K562 (cell line): ENCODE measurements around the gene FGF12. TPM values are rescaled to one million over a fixed set of nuclear protein-coding genes. Genes with fewer than 3 reads are reported as not detected.

ENCODE experiments used
- ATAC-seq: fragments of 200-7000 bp; cut with Tn5 transposase; 3 replicates; pipeline ENCODE4 v1.9.1; 2020; ENCODE audit warnings: moderate library complexity
- BruUV-seq: library from RNA; stranded (reverse); fragments of 400-500 nt; replicated peaks from 2 replicates; lab custom pipeline; 2021; lab: Mats Ljungman, UMichigan
- CTCF ChIA-PET: fragments of 300-600 bp; formaldehyde crosslinking; extraction: SDS; loops from one replicate; lab custom pipeline; 2021; ENCODE audit warnings: low intra/inter-chr PET ratio; lab: Yijun Ruan, JAX
- POLR2A ChIA-PET: fragments of 300-600, 350-650 bp; sonication (Branson Sonifier 250); formaldehyde crosslinking; extraction: SDS; loops from one replicate; lab custom pipeline; 2021; ENCODE audit warnings: antibody characterized with exemption, inconsistent platforms; lab: Yijun Ruan, JAX
- DNase-seq, 4 experiments: peaks; one replicate each; pipeline versions ENCODE4 v3.0.0 to v3.0.0-alpha.2; 2011 to 2018; ENCODE audit warnings: low spot score in 3 of 4, mixed read lengths in 3 of 4; ENCODE audit errors: extremely low read depth in 1 of 4
- FAIRE-seq: peaks from 2 replicates; lab custom pipeline; 2011; peaks lifted over from hg19 to GRCh38; lab: Jason Lieb, UNC
- H2AFZ ChIP-seq: 2 replicates; pipeline ENCODE4 v1.6.0; 2011; ENCODE audit warnings: low read depth, low read length, control low read depth, inconsistent platforms
- H3K27ac ChIP-seq: fragments of 200-600 bp; 3 replicates; pipeline ENCODE4 v1.8.0; 2011; ENCODE audit warnings: low read depth, mild to moderate bottlenecking, control low read depth, inconsistent platforms, low read length, moderate library complexity, mixed read lengths; ENCODE audit errors: extremely low read depth
- H3K27me3 ChIP-seq, 2 experiments: fragments of 300-600 bp in 1 of 2; 2 replicates in 1 of 2; 3 replicates in 1 of 2; pipeline versions ENCODE4 v1.6.0 to v1.8.0; 2011; ENCODE audit warnings: inconsistent platforms in 2 of 2, low read length in 2 of 2, mild to moderate bottlenecking in 1 of 2, mixed read lengths in 1 of 2, moderate library complexity in 1 of 2; ENCODE audit not compliant: control insufficient read depth in 2 of 2, insufficient read depth in 2 of 2
- H3K36me3 ChIP-seq: fragments of 300-600 bp; 3 replicates; pipeline ENCODE4 v1.8.0; 2011; ENCODE audit warnings: mild to moderate bottlenecking, low read length, inconsistent platforms; ENCODE audit not compliant: control insufficient read depth, insufficient read depth
- H3K4me1 ChIP-seq, 2 experiments: fragments of 200-600 bp in 1 of 2; replicated peaks in 1 of 2; 2 replicates in 1 of 2; 3 replicates in 1 of 2; pipeline versions ENCODE4 v1.5.1 to v1.8.0; 2011; ENCODE audit warnings: inconsistent platforms in 2 of 2, low read length in 2 of 2, mild to moderate bottlenecking in 1 of 2, mixed read lengths in 1 of 2, moderate library complexity in 1 of 2; ENCODE audit not compliant: control insufficient read depth in 2 of 2, insufficient read depth in 2 of 2
- H3K4me2 ChIP-seq: 2 replicates; pipeline ENCODE4 v1.6.1; 2011; ENCODE audit warnings: low read length, control low read depth, inconsistent platforms, mixed read lengths; ENCODE audit not compliant: insufficient read depth
- H3K4me3 ChIP-seq: fragments of 200-600 bp; sonication (generic), shearing (Covaris generic); 2 replicates; pipeline ENCODE4 v1.5.1; 2016; ENCODE audit warnings: control low read depth, inconsistent platforms
- H3K79me2 ChIP-seq: fragments of 200-600 bp; 3 replicates; pipeline ENCODE4 v1.8.0; 2011; ENCODE audit warnings: low read length, inconsistent platforms; ENCODE audit not compliant: control insufficient read depth, insufficient read depth
- H3K9ac ChIP-seq, 2 experiments: 2 replicates each; pipeline versions ENCODE4 v1.6.0 to v1.6.1; 2011; ENCODE audit warnings: low read depth in 2 of 2, low read length in 2 of 2, control low read depth in 1 of 2, inconsistent platforms in 1 of 2, mild to moderate bottlenecking in 1 of 2, mixed read lengths in 1 of 2; ENCODE audit not compliant: insufficient read depth in 1 of 2
- H3K9me1 ChIP-seq: one replicate; pipeline ENCODE4 v1.6.0; 2011; ENCODE audit warnings: inconsistent platforms, mild to moderate bottlenecking, low read length, moderate library complexity; ENCODE audit not compliant: control insufficient read depth, insufficient read depth
- H3K9me3 ChIP-seq: replicated peaks from 2 replicates; pipeline ENCODE4 v1.5.1; 2011; ENCODE audit warnings: low read depth, low read length, inconsistent platforms; ENCODE audit not compliant: control insufficient read depth, insufficient read depth
- H4K20me1 ChIP-seq: replicated peaks from 2 replicates; pipeline ENCODE4 v1.6.1; 2011; ENCODE audit warnings: low read length, inconsistent platforms, mixed read lengths; ENCODE audit not compliant: control insufficient read depth, insufficient read depth
- ATF1 ChIP-seq, 2 experiments: fragments of 450-650 bp in 1 of 2; IDR thresholded peaks; 2 replicates each; pipeline ENCODE4 v1.6.1; 2016; ENCODE audit warnings: missing compliant biosample characterization in 1 of 2, missing genetic modification characterization in 1 of 2
- CEBPG ChIP-seq, 3 experiments: fragments of 200-800 bp in 1 of 3; sonication (Bioruptor generic) in 1 of 3; sonication (generic) in 1 of 3; formaldehyde crosslinking in 1 of 3; IDR thresholded peaks in 2 of 3; conservative IDR thresholded peaks in 1 of 3; 2 replicates each; pipeline versions ENCODE4 v1.6.1 to v1.8.0; 2016 to 2022; ENCODE audit warnings: missing compliant biosample characterization in 2 of 3, missing genetic modification characterization in 2 of 3, mild to moderate bottlenecking in 1 of 3, missing genetic modification reagents in 1 of 3
- HIVEP1 ChIP-seq: fragments of 250-450 bp; sonication (Bioruptor Pico); IDR thresholded peaks from 2 replicates; pipeline ENCODE4 v1.4.0; 2020; ENCODE audit warnings: mild to moderate bottlenecking
- HMGN3 ChIP-seq: IDR thresholded peaks from 2 replicates; pipeline ENCODE4 v1.6.1; 2011; ENCODE audit warnings: borderline replicate concordance, low read depth, mild to moderate bottlenecking, mixed read lengths, low read length; ENCODE audit not compliant: insufficient read length; ENCODE audit errors: extremely low read depth
- MECOM ChIP-seq: fragments of 250-450 bp; sonication (Bioruptor Pico); IDR thresholded peaks from 2 replicates; pipeline ENCODE4 v1.8.0; 2022; ENCODE audit warnings: inconsistent platforms
- SRSF9 ChIP-seq: fragments of 200-400 bp; formaldehyde crosslinking; IDR thresholded peaks from 2 replicates; pipeline ENCODE4 v1.6.1; 2017; ENCODE audit warnings: low read depth, low read length, borderline replicate concordance
- U2AF1 ChIP-seq: fragments of 200-400 bp; formaldehyde crosslinking; optimal IDR thresholded peaks from 2 replicates; pipeline ENCODE3; 2017; ENCODE audit warnings: mild to moderate bottlenecking, low read depth, low read length, moderate library complexity
- ZBTB33 ChIP-seq: sonication (generic); formaldehyde crosslinking; IDR thresholded peaks from 2 replicates; pipeline ENCODE4 v1.8.1; 2023; ENCODE audit warnings: mild to moderate bottlenecking, missing genetic modification reagents
- ZFX ChIP-seq: sonication (generic); formaldehyde crosslinking; IDR thresholded peaks from 2 replicates; pipeline ENCODE4 v1.8.0; 2022; ENCODE audit warnings: mild to moderate bottlenecking, missing genetic modification reagents, moderate library complexity
- ZNF436 ChIP-seq: fragments of 250-450, 450-650 bp; sonication (Bioruptor Pico); formaldehyde crosslinking; IDR thresholded peaks from 2 replicates; pipeline ENCODE4 v1.7.0; 2020; ENCODE audit warnings: mild to moderate bottlenecking
- ZNF696 ChIP-seq: fragments of 250-450 bp; sonication (Bioruptor Pico); conservative IDR thresholded peaks from 2 replicates; pipeline ENCODE4 v1.4.0; 2020; ENCODE audit warnings: mild to moderate bottlenecking, moderate library complexity
- ZNF707 ChIP-seq: fragments of 250-450 bp; sonication (Bioruptor Pico); conservative IDR thresholded peaks from 2 replicates; pipeline ENCODE4 v1.8.0; 2022; ENCODE audit warnings: inconsistent platforms, mild to moderate bottlenecking, moderate library complexity
- ZNF780A ChIP-seq: fragments of 250-450 bp; sonication (Bioruptor Pico); IDR thresholded peaks from 2 replicates; pipeline ENCODE4 v1.5.0; 2021; ENCODE audit warnings: mild to moderate bottlenecking
- WGBS: fragments of 100-300 bp; shearing (Covaris generic); methylation state at CpG from one replicate; pipeline ENCODE4 v1.1.6; 2016; ENCODE audit warnings: low coverage, mixed read lengths; ENCODE audit not compliant: insufficient coverage; ENCODE audit errors: missing lambda C conversion rate; 5-methylcytosine and 5-hydroxymethylcytosine counted together
- in situ Hi-C: fragments of 300-500 bp; cut with MboI; formaldehyde crosslinking; loops from 4 replicates; pipeline ENCODE4 v1.15.0; 2018; ENCODE audit warnings: inconsistent platforms, mixed read lengths
- intact Hi-C: fragments of 100-400 bp; cut with micrococcal nuclease; formaldehyde crosslinking; loops from 2 replicates; pipeline ENCODE4 v1.14.2; 2022
- polyA plus RNA-seq, 8 experiments: library from polyadenylated mRNA; depleted of rRNA in 4 of 8; stranded (reverse) in 5 of 8; unstranded in 3 of 8; fragments of >200 nt; fragmentation: Nextera tagmentation in 2 of 8; fragmentation: Illumina TruSeq in 1 of 8; extraction: Ambion mirVana in 2 of 8; extraction: Trizol in 1 of 8; gene quantifications; 2 replicates each; pipeline versions ENCODE4 v1.2.1 to v1.2.3, GENCODE V29; 2011 to 2014; ENCODE audit warnings: inconsistent platforms in 1 of 8, missing spikeins in 1 of 8
- total RNA-seq, 7 experiments: library from RNA; depleted of rRNA in 6 of 7; stranded (reverse); fragments of >200 nt in 6 of 7; fragmentation: Illumina TruSeq in 2 of 7; extraction: Trizol in 2 of 7; gene quantifications; 2 replicates each; pipeline versions ENCODE4 v1.2.1 to v1.2.3, GENCODE V29; 2011 to 2021; ENCODE audit warnings: low replicate concordance in 1 of 7

FGF12 gene
- total and polyA plus RNA-seq, 9 of the 15 experiments (the other 6 are each of a cell fraction or from before 2014, with no cell fraction given) = not detected

GRCh38 chr3:192165552-192165951, 561.8 kb downstream of the FGF12 start:
- no peaks in the 10 kb centered on the region for H4K20me1 ChIP-seq
- CTCF ChIA-PET = no interaction called here
- no peaks in the 10 kb centered on the region for H3K79me2 ChIP-seq
- BruUV-seq = no TSS peak
- no peaks in the 10 kb centered on the region; the same call in 1 of the 2 replicates for H3K9me3 ChIP-seq
- no peak overlapping the region for H3K27ac ChIP-seq
- H3K27me3 ChIP-seq = no peaks in the 10 kb centered on the region
- TF ChIP-seq MECOM (CRISPR knock-in tag) = no peak
- TF ChIP-seq ZNF780A = no peak
- no peak for TF ChIP-seq ZNF707 (CRISPR knock-in tag)
- no peak for TF ChIP-seq HMGN3
- TF ChIP-seq ZNF436 (CRISPR knock-in tag) = no peak
- TF ChIP-seq U2AF1 = no peak
- WGBS = 0% methylated on average over 2 of the region's 2 CpGs
- no peak for DNase-seq
- POLR2A ChIA-PET = no interaction called here
- H3K9ac ChIP-seq = no peak overlapping the region
- H3K4me2 ChIP-seq = no peak overlapping the region
- H3K9me1 ChIP-seq = no peaks in the 10 kb centered on the region
- intact Hi-C loops (no loop called here), in situ Hi-C loops (no loop called here)
- H3K4me3 ChIP-seq = no peak overlapping the region
- no peak for FAIRE-seq
- H2AFZ ChIP-seq = no peak overlapping the region
- H3K4me1 ChIP-seq = no peaks in the 10 kb centered on the region
- no peaks in the 10 kb centered on the region for H3K36me3 ChIP-seq
- no peak for ATAC-seq

- ChIA-PET POLR2A (no interaction called here), CTCF (no interaction called here)
- ATAC-seq = no peak
- Histone ChIP-seq H3K27ac (no peak overlapping the region), H3K36me3 (no peaks in the 10 kb centered on the region), H3K4me1 (no peaks in the 10 kb centered on the region), H3K9ac (no peak overlapping the region), H2AFZ (no peak overlapping the region), H3K9me3 (no peaks in the 10 kb centered on the region; the same call in 1 of the 2 replicates), H4K20me1 (no peaks in the 10 kb centered on the region), H3K4me3 (no peak overlapping the region), H3K9me1 (no peaks in the 10 kb centered on the region), H3K4me2 (no peak overlapping the region), H3K79me2 (no peaks in the 10 kb centered on the region), H3K27me3 (no peaks in the 10 kb centered on the region)
- 0% methylated on average over 1 of the region's 1 CpG for WGBS
- no peak for DNase-seq
- no TSS peak for BruUV-seq
- intact Hi-C loops = no loop called here
- in situ Hi-C loops = no loop called here
- TF ChIP-seq ZBTB33 (CRISPR knock-in tag) (no peak), ATF1 (CRISPR knock-in tag; IDR thresholded peaks at IDR 0.05) (no peak), ATF1 (tag; IDR thresholded peaks at IDR 0.05) (no peak), SRSF9 (no peak), CEBPG (CRISPR knock-in tag; IDR thresholded peaks at IDR 0.05) (no peak), CEBPG (tag; conservative IDR thresholded peaks at IDR 0.05 in 1 of 2, IDR thresholded peaks at IDR 0.05 in 1 of 2) (no peak), ZNF696 (CRISPR knock-in tag) (no peak), ZFX (CRISPR knock-in tag) (no peak), HIVEP1 (CRISPR knock-in tag) (no peak)
- no peak for FAIRE-seq
Observed at GRCh38 chr3:192161661-192162060, 565.7 kb downstream of the FGF12 start.
